Measurements from ENCODE around the gene TSPAN18. TPM values are rescaled to one million over a fixed set of nuclear protein-coding genes. Genes with fewer than 3 reads are reported as not detected.

The TSPAN18 gene
- total RNA-seq, 1 donor from 2014 or later, result 38.4 TPM

DNA sequence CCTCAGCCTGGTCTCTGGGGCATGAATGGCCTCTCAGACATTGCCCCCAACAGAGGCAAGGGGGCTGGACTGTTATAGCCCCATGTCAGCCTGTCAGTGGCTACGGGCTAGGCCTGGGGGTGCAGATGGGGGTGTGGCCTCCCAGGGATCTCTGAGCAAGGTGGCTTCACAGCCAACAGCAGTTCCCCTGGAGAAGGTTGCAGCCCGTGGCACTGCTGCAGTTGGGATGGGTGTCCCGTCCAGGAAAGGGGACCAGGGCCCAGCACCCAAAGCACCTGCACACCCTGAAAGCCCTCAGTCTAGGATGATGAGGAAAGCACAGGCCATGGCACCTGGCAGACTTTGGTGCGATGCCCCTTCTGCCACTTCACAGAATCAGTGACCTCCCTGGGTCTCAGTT lies 122.7 kb downstream of the TSPAN18 start:
- H3K27me3 ChIP-seq (ENCODE audit: low read depth), result no peaks in the 10 kb centered on the region
- DNase-seq (no peak), ATAC-seq (no peak)
- peaks cover 8% of the 10 kb centered on the region for H3K9me3 ChIP-seq
- H3K27ac ChIP-seq, result no peak overlapping the region
- intact Hi-C loops (cut with DNase I), result no loop called here
- H3K4me1 ChIP-seq, result no peaks in the 10 kb centered on the region
- no peaks in the 10 kb centered on the region for H3K36me3 ChIP-seq
- no peak overlapping the region for H3K4me3 ChIP-seq
- no peak for TF ChIP-seq CTCF (IDR thresholded peaks at IDR 0.05)

DNA sequence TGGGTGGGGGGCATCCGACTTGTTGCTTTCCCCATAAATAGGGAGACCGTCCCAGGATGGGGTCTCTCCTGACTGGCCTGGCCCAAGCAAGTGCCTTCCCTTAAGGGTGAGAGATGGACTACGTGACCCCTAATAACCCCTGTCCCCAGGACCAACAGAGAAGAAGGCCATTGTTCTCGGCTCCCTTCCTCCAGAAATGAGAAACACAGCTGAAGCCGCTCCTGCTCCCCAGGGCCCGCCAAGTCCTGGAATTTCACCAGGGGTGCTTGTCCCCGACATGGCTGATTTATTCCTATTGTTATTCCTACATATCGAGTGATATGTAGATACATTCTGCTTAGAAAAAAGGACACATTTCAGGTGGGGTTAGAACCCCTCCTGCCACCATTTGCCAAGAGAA lies 123.2 kb downstream of the TSPAN18 start:
- Histone ChIP-seq H3K27ac (no peak overlapping the region), H3K27me3 (ENCODE audit: low read depth) (no peaks in the 10 kb centered on the region), H3K36me3 (no peaks in the 10 kb centered on the region), H3K4me1 (no peaks in the 10 kb centered on the region), H3K4me3 (no peak overlapping the region), H3K9me3 (peaks cover 7% of the 10 kb centered on the region)
- no peak for TF ChIP-seq CTCF (IDR thresholded peaks at IDR 0.05)
- ATAC-seq, result no peak
- intact Hi-C loops (cut with DNase I), result no loop called here
- no peak for DNase-seq

- no peak overlapping the region for H3K27ac ChIP-seq
- no peak for TF ChIP-seq CTCF (IDR thresholded peaks at IDR 0.05)
- intact Hi-C loops (cut with DNase I), result no loop called here
Measured at GRCh38 chr11:44851496-44851895, 124.7 kb downstream of the TSPAN18 start.

GRCh38 chr11:44852159-44852747 lies 125.5 kb downstream of the TSPAN18 start:
- ATAC-seq, result no peak
- H3K4me1 ChIP-seq, result no peaks in the 10 kb centered on the region
- intact Hi-C loops (cut with DNase I), result no loop called here

More at GRCh38 chr11:44851496-44851895, 124.7 kb downstream of the TSPAN18 start:
- Histone ChIP-seq H3K4me1 (no peaks in the 10 kb centered on the region), H3K4me3 (no peak overlapping the region), H3K36me3 (no peaks in the 10 kb centered on the region), H3K27me3 (ENCODE audit: low read depth) (no peaks in the 10 kb centered on the region), H3K9me3 (peaks cover 7% of the 10 kb centered on the region)
- DNase-seq (no peak), ATAC-seq (no peak)

GRCh38 chr11:44852952-44853351 lies 126.2 kb downstream of the TSPAN18 start:
- Histone ChIP-seq H3K27me3 (ENCODE audit: low read depth) (no peaks in the 10 kb centered on the region), H3K27ac (no peak overlapping the region), H3K36me3 (no peaks in the 10 kb centered on the region), H3K4me3 (no peak overlapping the region), H3K9me3 (no peaks in the 10 kb centered on the region), H3K4me1 (no peaks in the 10 kb centered on the region)
- no peak for ATAC-seq
- no peak for DNase-seq
- intact Hi-C loops (cut with DNase I), result no loop called here
- no peak for TF ChIP-seq CTCF (IDR thresholded peaks at IDR 0.05)

More at GRCh38 chr11:44852159-44852747, 125.5 kb downstream of the TSPAN18 start:
- DNase-seq, result no peak
- no peak for TF ChIP-seq CTCF (IDR thresholded peaks at IDR 0.05)
- Histone ChIP-seq H3K36me3 (no peaks in the 10 kb centered on the region), H3K27me3 (ENCODE audit: low read depth) (no peaks in the 10 kb centered on the region), H3K4me3 (no peak overlapping the region), H3K9me3 (peaks cover 2% of the 10 kb centered on the region), H3K27ac (no peak overlapping the region)

Data from lower lobe of right lung (tissue), 2 donors.